Measurements from ENCODE around the gene SPINK5.

SPINK5 gene

GRCh38 chr5:148060881-148061280 lies 2.9 kb upstream of the SPINK5 start:
- Histone ChIP-seq H3K9me3 (ENCODE audit: control insufficient read depth, insufficient read depth, low read length) (no peaks in the 10 kb centered on the region; the same call in 1 of the 2 replicates), H3K4me3 (ENCODE audit: low read length) (no peak overlapping the region), H3K36me3 (ENCODE audit: control insufficient read depth, insufficient read depth, low read length) (no peaks in the 10 kb centered on the region), H3K27ac (ENCODE audit: low read length) (no peak overlapping the region), H3K27me3 (ENCODE audit: control insufficient read depth, insufficient read depth, low read length) (no peaks in the 10 kb centered on the region), H3K4me1 (ENCODE audit: control insufficient read depth, insufficient read depth, low read length) (no peaks in the 10 kb centered on the region)
- DNase-seq (ENCODE audit: low read depth, low spot score), result no peak

GRCh38 chr5:148070621-148071020 lies 6.8 kb downstream of the SPINK5 start:
- DNase-seq (ENCODE audit: low read depth, low spot score), result no peak
- no peak overlapping the region for H3K27ac ChIP-seq (ENCODE audit: low read length)
- no CpG with 5 or more reads among the region's 1 CpG for WGBS (ENCODE audit: insufficient coverage, insufficient read length)
- no peaks in the 10 kb centered on the region for H3K4me1 ChIP-seq (ENCODE audit: control insufficient read depth, insufficient read depth, low read length)
- no peaks in the 10 kb centered on the region for H3K9me3 ChIP-seq (ENCODE audit: control insufficient read depth, insufficient read depth, low read length)
- no peak overlapping the region for H3K4me3 ChIP-seq (ENCODE audit: low read length)
- H3K27me3 ChIP-seq (ENCODE audit: control insufficient read depth, insufficient read depth, low read length), result no peaks in the 10 kb centered on the region
- no peaks in the 10 kb centered on the region for H3K36me3 ChIP-seq (ENCODE audit: control insufficient read depth, insufficient read depth, low read length)

- Histone ChIP-seq H3K9me3 (ENCODE audit: control insufficient read depth, insufficient read depth, low read length) (no peaks in the 10 kb centered on the region), H3K27me3 (ENCODE audit: control insufficient read depth, insufficient read depth, low read length) (no peaks in the 10 kb centered on the region), H3K36me3 (ENCODE audit: control insufficient read depth, insufficient read depth, low read length) (no peaks in the 10 kb centered on the region), H3K4me1 (ENCODE audit: control insufficient read depth, insufficient read depth, low read length) (no peaks in the 10 kb centered on the region), H3K4me3 (ENCODE audit: low read length) (no peak overlapping the region), H3K27ac (ENCODE audit: low read length) (no peak overlapping the region)
- no peak for DNase-seq (ENCODE audit: low read depth, low spot score)
- WGBS (ENCODE audit: insufficient coverage, insufficient read length), result no CpG with 5 or more reads among the region's 2 CpGs
Measured at GRCh38 chr5:148072207-148072606, 8.4 kb downstream of the SPINK5 start.

GRCh38 chr5:148075529-148075928 lies 11.7 kb downstream of the SPINK5 start:
- no peak overlapping the region for H3K4me3 ChIP-seq (ENCODE audit: low read length)
- no peaks in the 10 kb centered on the region for H3K9me3 ChIP-seq (ENCODE audit: control insufficient read depth, insufficient read depth, low read length)
- no peak for DNase-seq (ENCODE audit: low read depth, low spot score)
- no peaks in the 10 kb centered on the region for H3K27me3 ChIP-seq (ENCODE audit: control insufficient read depth, insufficient read depth, low read length)
- H3K36me3 ChIP-seq (ENCODE audit: control insufficient read depth, insufficient read depth, low read length), result no peaks in the 10 kb centered on the region
- no CpG with 5 or more reads among the region's 2 CpGs for WGBS (ENCODE audit: insufficient coverage, insufficient read length)
- H3K27ac ChIP-seq (ENCODE audit: low read length), result no peak overlapping the region
- no peaks in the 10 kb centered on the region for H3K4me1 ChIP-seq (ENCODE audit: control insufficient read depth, insufficient read depth, low read length)

- H3K4me3 ChIP-seq (ENCODE audit: low read length), result no peak overlapping the region
- H3K4me1 ChIP-seq (ENCODE audit: control insufficient read depth, insufficient read depth, low read length), result no peaks in the 10 kb centered on the region
- H3K27me3 ChIP-seq (ENCODE audit: control insufficient read depth, insufficient read depth, low read length), result no peaks in the 10 kb centered on the region
- no peaks in the 10 kb centered on the region for H3K36me3 ChIP-seq (ENCODE audit: control insufficient read depth, insufficient read depth, low read length)
- no peaks in the 10 kb centered on the region for H3K9me3 ChIP-seq (ENCODE audit: control insufficient read depth, insufficient read depth, low read length)
- H3K27ac ChIP-seq (ENCODE audit: low read length), result no peak overlapping the region
- no CpG with 5 or more reads among the region's 1 CpG for WGBS (ENCODE audit: insufficient coverage, insufficient read length)
- DNase-seq (ENCODE audit: low read depth, low spot score), result no peak
Measured at GRCh38 chr5:148083203-148083602, 19.4 kb downstream of the SPINK5 start.

GRCh38 chr5:148084269-148084668 lies 20.5 kb downstream of the SPINK5 start:
- DNase-seq (ENCODE audit: low read depth, low spot score), result no peak
- H3K27ac ChIP-seq (ENCODE audit: low read length), result no peak overlapping the region
- WGBS (ENCODE audit: insufficient coverage, insufficient read length), result no CpG with 5 or more reads among the region's 2 CpGs

GRCh38 chr5:148085310-148085709 lies 21.5 kb downstream of the SPINK5 start:
- H3K27ac ChIP-seq (ENCODE audit: low read length), result no peak overlapping the region
- no peaks in the 10 kb centered on the region for H3K4me1 ChIP-seq (ENCODE audit: control insufficient read depth, insufficient read depth, low read length)
- DNase-seq (ENCODE audit: low read depth, low spot score), result no peak
- H3K4me3 ChIP-seq (ENCODE audit: low read length), result no peak overlapping the region
- no peaks in the 10 kb centered on the region for H3K36me3 ChIP-seq (ENCODE audit: control insufficient read depth, insufficient read depth, low read length)
- H3K9me3 ChIP-seq (ENCODE audit: control insufficient read depth, insufficient read depth, low read length), result no peaks in the 10 kb centered on the region
- H3K27me3 ChIP-seq (ENCODE audit: control insufficient read depth, insufficient read depth, low read length), result no peaks in the 10 kb centered on the region

More at GRCh38 chr5:148084269-148084668, 20.5 kb downstream of the SPINK5 start:
- no peak overlapping the region for H3K4me3 ChIP-seq (ENCODE audit: low read length)
- H3K27me3 ChIP-seq (ENCODE audit: control insufficient read depth, insufficient read depth, low read length), result no peaks in the 10 kb centered on the region
- no peaks in the 10 kb centered on the region for H3K4me1 ChIP-seq (ENCODE audit: control insufficient read depth, insufficient read depth, low read length)
- no peaks in the 10 kb centered on the region for H3K36me3 ChIP-seq (ENCODE audit: control insufficient read depth, insufficient read depth, low read length)
- no peaks in the 10 kb centered on the region for H3K9me3 ChIP-seq (ENCODE audit: control insufficient read depth, insufficient read depth, low read length)

- WGBS (ENCODE audit: insufficient coverage, insufficient read length), result no CpG with 5 or more reads among the region's 7 CpGs
- Histone ChIP-seq H3K36me3 (ENCODE audit: control insufficient read depth, insufficient read depth, low read length) (no peaks in the 10 kb centered on the region), H3K4me3 (ENCODE audit: low read length) (no peak overlapping the region), H3K4me1 (ENCODE audit: control insufficient read depth, insufficient read depth, low read length) (no peaks in the 10 kb centered on the region), H3K27ac (ENCODE audit: low read length) (no peak overlapping the region), H3K27me3 (ENCODE audit: control insufficient read depth, insufficient read depth, low read length) (no peaks in the 10 kb centered on the region), H3K9me3 (ENCODE audit: control insufficient read depth, insufficient read depth, low read length) (no peaks in the 10 kb centered on the region)
- DNase-seq (ENCODE audit: low read depth, low spot score), result no peak
Measured at GRCh38 chr5:148085977-148086705, 22.4 kb downstream of the SPINK5 start.

GRCh38 chr5:148090146-148090772 lies 26.5 kb downstream of the SPINK5 start:
- Histone ChIP-seq H3K27ac (ENCODE audit: low read length) (no peak overlapping the region), H3K36me3 (ENCODE audit: control insufficient read depth, insufficient read depth, low read length) (no peaks in the 10 kb centered on the region), H3K4me1 (ENCODE audit: control insufficient read depth, insufficient read depth, low read length) (no peaks in the 10 kb centered on the region), H3K9me3 (ENCODE audit: control insufficient read depth, insufficient read depth, low read length) (no peaks in the 10 kb centered on the region), H3K27me3 (ENCODE audit: control insufficient read depth, insufficient read depth, low read length) (no peaks in the 10 kb centered on the region), H3K4me3 (ENCODE audit: low read length) (no peak overlapping the region)
- no CpG with 5 or more reads among the region's 5 CpGs for WGBS (ENCODE audit: insufficient coverage, insufficient read length)
- no peak for DNase-seq (ENCODE audit: low read depth, low spot score)

- H3K36me3 ChIP-seq (ENCODE audit: control insufficient read depth, insufficient read depth, low read length), result no peaks in the 10 kb centered on the region
- no peak for DNase-seq (ENCODE audit: low read depth, low spot score)
- H3K4me3 ChIP-seq (ENCODE audit: low read length), result no peak overlapping the region
- no peaks in the 10 kb centered on the region for H3K9me3 ChIP-seq (ENCODE audit: control insufficient read depth, insufficient read depth, low read length)
- H3K4me1 ChIP-seq (ENCODE audit: control insufficient read depth, insufficient read depth, low read length), result no peaks in the 10 kb centered on the region
- no peak overlapping the region for H3K27ac ChIP-seq (ENCODE audit: low read length)
- no peaks in the 10 kb centered on the region for H3K27me3 ChIP-seq (ENCODE audit: control insufficient read depth, insufficient read depth, low read length)
- WGBS (ENCODE audit: insufficient coverage, insufficient read length), result no CpG with 5 or more reads among the region's 7 CpGs
Measured at GRCh38 chr5:148090773-148091250, 27.0 kb downstream of the SPINK5 start.

Measured in iPS DF 6.9 (cell line).